Activated naive CD4-positive, alpha-beta T cell treated with anti-CD3 and anti-CD28 coated beads, Interleukin-2, amount 50 U/mL, for 16 hours (primary cell): Measurements from ENCODE around the gene HMGCS1.
"Not testable (repeated sequence)": the region's sequence is repeated elsewhere in the genome, so short reads cannot be mapped to it uniquely, and the experiment has no call there.

Source experiments
- DNase-seq: peaks from one replicate; pipeline ENCODE4 v3.0.0-alpha.2; 2020

The HMGCS1 gene

DNA sequence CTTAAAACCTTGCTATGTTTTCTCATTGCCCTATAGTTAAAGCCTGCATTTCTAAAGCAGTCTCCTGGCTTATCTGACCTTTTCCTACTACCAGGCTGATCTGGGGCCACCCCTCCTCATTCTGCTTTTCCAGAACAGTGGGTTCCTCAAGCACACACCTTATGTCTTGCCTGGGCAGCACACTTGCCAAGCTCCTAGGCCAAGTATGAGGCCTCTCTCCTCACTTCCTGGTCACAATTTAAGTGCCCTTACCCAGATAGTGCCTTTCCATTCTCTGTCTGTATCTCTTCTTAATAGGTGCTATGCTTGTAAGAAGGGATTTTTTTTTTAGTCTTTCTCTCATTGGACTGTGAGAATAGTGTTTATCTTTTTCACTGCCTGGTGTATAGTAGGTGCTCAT, 39.7 kb downstream of the HMGCS1 start:
- DNase-seq = no peak

DNA sequence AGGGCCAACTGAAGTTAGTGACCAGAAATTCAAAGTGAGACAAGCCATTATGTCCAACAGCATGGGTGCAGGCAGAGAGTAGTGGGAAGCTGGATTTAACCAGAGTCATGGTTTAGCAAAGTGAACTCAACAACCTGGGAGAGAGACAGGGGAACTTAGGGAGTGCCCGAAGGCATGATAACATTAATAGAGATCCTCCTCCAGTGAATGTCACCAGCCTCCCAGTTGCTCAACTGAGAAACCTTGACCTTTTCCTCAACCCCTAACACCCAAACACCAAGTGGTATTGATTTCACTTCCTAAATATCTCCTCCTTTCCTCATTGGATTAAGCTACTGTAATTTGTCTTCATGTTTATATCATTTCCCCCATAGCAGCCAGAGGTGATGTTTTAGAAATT, 42.6 kb downstream of the HMGCS1 start:
- DNase-seq = no peak

DNA sequence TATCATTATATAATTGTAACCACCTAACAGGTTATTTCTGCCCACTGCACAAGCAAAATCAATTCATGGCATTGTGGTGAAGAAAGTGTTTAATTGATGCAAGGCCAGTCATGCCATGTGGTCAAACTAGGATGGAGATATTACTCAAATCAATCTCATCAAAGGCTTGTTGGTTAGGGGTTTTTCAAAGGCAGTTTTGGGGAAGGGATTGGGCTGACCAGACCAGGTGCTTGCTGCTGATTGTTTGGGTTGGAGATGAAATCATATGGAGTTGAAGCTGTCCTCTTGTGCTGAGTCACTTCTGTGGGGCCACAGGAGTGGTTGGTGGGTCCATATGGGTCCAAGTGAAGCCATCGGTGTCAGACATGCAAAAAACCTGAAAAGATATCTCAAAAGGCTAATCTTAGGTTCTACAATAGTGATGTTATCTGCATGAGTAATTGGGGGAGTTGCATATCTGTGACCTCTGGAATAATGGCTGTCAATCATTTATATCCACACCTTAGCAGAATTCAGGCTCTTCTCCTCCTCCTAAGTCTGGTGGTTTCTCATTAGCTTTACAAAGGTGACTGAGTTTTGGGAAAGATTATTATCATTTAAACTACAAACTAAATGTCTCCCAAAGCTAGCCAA, 44.9 kb downstream of the HMGCS1 start:
- DNase-seq = no peak

DNA sequence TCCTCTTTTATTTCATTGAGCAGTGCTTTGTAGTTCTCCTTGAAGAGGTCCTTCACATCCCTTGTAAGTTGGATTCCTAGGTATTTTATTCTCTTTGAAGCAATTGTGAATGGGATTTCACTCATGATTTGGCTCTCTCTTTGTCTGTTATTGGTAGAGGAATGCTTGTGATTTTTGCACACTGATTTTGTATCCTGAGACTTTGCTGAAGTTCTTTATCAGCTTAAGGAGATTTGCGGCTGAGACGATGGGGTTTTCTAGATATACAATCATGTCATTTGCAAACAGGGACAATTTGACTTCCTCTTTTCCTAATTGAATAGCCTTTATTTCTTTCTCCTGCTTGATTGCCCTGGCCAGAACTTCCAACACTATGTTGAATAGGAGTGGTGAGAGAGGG, 50.9 kb downstream of the HMGCS1 start:
- not testable (repeated sequence) for DNase-seq

DNA sequence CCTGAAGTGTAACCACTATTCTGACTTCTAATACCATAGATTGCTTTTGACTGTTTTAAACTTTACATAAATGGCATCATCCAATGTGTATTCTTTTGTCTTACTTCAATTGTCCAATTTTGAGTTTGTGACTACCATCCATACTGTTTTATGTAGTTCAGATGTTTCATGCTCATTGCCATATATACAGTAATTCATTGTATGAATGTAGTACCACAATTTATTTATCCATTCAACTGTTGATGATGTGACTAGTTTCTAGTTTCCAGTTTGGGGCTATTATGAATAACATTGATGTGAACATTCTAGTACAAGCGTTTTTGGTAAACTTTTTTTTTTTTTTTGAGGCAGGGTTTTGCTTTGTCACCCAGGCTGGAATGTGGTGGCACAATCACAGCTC, 55.1 kb downstream of the HMGCS1 start:
- DNase-seq = no peak

DNA sequence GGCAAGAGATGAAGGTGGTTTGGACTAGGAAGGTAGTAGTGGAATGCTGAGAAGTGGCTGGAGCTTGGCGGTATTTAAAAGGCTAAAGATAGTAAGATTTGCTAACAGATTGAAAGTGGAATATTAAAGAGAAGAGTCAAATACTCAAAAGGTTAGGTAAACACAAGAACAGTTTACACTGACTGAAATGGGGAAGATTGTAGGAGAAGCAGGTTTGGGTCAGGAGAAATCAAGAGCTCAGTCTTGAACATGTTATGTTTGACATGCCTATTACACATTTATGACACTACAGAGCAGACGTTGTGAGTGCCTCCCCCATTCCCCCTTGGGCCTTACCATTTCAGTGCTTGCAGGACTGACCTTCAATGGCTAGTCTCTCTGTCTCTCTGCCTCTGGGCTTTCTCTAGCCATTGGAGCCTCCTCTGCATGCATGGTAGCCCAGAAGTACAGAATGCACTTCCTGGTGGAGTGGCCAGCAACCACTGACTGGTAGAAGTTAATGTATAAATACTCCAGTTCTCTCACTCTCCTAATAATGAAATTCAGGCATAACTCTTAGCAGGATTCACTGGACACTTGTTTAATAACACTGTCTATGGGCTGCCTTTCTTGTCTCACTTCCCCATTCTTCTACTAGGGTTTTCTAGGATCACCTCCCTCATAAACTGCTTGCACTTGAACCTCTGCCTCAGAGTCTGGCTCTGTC, 56.8 kb downstream of the HMGCS1 start:
- DNase-seq = no peak

DNA sequence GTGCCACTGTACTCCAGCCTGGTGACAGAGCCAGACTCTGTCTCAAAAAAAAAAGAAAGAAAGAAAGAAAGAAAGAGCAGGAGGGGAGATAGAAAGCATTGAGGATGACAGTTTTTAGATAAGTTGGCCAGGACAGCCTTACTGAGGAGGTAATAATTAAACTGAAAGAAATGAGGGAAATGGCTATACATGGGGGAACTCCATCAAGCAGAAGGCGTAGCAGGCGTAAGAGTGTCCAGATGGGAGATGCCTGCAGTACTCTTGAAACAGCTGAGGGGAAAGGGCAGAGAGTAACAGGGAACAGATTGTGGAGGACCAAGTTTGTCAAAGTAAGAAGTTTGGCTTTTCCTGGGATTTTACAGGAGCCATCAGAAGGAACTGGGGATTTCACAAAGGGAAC, 57.5 kb downstream of the HMGCS1 start:
- DNase-seq = no peak

DNA sequence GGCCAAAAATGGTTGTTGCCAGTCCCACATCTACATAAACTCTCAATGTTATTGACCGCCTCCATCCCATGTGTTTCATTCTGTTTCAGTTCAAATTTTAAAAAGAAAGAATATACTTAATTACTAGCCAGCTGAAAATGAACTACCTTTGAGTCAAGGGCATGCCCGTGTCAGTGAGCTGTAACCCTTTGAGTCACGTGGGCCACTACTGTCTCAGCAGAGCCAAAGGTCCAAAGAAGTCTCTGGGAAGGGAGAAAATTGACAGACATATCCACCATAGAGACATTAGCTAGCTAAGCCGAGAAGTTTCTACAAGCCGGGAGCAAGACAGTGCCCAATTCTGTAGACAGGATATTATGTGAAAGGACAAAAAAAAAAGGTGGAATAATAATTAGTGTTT, 61.5 kb downstream of the HMGCS1 start:
- no peak for DNase-seq

DNA sequence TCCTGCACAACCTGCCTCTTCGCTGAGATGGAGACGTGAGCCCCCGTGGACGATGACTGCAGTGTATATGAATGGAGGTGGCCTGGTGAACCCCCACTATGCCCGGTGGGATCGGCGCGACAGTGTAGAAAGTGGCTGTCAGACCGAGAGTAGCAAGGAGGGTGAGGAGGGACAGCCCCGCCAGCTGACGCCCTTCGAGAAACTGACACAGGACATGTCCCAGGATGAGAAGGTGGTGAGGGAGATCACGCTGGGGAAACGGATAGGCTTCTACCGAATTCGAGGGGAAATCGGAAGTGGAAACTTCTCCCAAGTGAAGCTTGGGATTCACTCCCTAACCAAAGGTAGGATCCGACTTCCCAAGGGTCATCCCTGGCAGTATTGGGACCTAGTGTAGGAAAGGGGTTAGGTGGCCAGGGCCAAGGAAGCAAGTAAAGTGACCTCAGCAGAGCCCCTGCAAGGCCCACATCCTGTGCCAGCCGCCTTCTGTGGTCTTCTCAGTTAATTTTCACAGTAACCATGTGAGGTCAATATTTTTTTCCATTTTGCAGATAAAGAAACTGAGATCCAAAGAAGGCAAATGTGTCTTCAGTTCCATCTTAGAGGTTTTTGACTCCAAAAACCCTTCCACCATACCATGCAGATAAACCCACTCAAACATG, 67.4 kb downstream of the HMGCS1 start:
- no peak for DNase-seq

DNA sequence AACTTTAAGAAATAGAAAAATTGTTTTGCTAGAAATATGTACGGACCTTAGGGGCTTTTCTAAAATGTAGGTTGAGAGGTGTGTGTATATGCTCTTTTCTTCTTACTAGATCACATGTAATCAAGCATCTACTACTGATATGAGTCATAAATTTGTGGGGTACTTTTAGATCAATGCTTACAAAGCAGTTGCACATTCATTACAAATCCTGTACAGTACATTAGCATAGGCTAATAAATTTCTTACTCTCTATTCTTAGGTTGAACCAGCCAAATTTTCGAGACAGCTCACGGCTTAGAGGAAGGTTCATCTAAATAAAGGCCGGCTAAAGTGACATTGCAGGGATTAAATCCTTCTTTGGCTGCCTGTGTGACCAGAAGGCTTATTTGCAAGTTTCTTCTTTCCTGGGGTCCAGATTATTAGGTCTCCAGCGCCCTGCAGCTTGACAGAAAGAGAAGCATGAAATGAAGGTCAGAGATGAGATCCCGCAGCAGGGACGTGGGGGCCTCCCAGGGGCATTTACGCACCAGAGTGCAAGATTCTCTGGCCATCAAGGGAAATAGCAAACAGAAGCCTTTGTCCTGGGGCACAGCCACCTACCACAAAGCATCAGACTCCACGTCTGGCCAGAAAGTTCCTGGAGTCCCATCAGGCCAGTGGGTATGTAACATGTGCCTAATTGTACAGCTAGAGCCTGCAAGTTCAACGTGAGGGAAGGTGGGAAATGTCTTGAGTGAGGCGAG, 68.2 kb downstream of the HMGCS1 start:
- no peak for DNase-seq

DNA sequence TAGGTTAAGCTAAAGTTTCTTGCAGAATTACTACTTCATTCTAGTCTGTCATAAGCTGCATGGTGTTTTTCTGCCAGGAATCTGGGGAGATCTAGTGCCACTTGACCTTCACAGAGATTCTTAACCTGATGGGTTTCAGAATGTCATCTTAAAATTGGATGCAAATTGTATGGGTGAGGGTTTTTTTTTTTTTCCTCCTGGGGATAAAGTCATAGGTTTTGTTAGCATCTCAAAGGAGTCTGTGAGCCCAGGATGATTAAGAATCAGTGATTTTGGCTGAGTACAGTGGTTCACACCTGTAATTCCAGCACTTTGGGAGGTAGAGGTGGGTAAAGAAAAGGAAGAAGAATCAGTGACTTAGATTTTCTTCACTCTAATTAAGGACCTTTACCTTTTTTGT, 69.9 kb downstream of the HMGCS1 start:
- DNase-seq = no peak

DNA sequence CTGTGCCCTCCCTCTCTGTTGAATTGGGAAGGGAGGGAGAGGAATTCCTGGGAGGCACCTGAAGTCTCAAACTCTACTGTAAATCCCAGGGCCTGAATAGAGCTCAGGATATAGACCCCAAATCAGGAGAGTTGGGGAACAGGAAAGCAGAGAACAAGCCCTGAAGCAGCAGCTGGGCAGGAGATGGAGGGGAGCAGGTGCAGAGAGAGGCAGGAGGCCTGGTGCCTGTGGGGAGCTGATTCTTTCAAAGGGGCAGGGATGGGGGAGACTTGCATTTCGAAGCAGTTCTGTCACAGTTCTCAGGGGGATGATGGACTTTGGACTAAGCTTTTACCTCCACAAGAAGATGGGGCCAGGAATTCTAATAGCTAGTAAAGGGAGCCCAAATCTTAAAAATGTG, 71.0 kb downstream of the HMGCS1 start:
- DNase-seq = no peak
